GM18858 (cell line): ENCODE results near the gene KAT7.

Source experiments
- ATAC-seq: cut with Tn5 transposase; IDR thresholded peaks from one replicate; pipeline ENCODE4 v1.9.1; 2021; ENCODE audit not compliant: unreplicated experiment

KAT7 gene

DNA sequence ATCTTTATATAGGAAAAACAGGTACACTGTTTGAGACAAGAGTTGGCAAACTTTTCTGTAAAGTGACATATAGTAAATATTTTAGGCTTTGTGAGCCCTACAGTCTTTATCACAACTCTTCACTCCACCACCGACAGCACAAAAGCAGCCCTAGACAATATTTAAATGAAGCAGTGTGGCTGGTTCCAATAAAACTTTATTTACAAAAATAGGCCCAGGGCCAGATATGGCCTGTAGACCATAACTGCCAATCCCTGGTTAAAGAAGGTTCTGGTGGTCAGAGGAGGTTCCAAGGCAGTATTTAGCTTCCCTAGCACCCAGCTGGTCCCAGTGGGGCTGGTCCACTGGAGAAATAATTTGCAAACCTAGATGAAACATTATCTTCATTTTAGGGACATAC, 28.2 kb upstream of the KAT7 start:
- no peak for ATAC-seq

DNA sequence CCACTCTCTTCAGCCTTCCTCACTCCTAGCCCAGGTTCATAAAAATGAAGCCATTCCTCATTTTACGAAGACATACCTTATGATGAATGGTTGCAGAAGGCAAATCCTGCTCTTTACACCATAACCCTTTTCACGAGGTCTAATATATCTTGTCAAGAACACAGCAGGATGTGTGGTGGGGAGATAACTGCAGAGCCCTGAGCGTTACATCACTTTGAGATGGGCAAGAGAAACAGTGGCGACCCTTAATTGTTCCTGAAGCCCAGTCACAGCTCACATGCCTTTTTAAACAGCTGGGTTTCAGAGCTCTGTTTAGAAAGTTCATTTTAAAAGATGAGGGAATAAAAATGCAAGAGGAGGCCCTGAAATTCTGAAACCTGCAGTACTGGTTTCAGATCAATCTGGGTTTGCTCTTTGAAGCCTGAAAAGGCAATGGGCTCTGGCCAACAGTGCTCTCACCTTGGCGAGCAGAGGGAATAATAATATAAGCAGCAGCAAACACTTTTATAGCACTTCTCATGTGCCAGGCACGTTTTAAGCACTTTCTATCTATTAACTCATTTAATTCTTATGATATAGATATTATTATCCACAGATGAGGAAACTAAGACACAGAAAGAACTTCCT, 27.4 kb upstream of the KAT7 start:
- ATAC-seq = no peak

DNA sequence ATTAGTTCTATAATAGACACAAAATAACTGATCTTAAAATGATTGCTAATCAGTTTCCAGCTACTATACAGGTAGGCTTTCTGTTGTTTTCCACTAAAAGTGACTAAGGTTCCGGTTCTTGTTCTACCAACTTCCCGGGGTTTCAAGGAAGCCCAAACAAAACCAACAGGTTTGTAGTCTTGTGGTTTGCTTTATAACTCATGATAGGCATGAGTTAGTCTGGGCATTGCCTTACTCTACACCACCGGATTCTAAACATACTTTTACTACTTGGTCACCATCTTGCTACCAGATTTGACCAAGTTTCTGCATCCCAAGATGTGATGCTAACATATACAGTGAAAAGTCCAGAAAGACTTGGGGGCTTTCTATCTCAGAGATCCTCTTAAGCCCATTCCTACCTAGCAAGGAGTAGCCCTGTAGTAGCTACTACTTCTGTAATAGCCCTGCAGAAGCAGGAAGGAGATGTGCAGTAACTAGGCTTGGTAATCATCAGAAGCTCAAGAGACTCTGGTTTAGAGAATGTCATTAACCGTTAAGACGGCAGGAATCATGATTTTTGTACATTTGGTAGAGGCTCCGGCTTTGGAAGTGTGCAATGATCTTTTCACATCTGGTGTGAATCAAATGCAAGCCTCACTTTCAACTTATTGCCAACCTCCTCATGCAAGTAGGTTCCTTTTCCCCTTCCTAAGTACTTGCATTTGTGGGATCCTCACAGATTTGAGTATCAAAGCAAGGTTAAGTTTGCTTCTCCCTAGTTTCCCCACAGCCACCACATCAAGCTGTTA, 26.1 kb upstream of the KAT7 start:
- no peak for ATAC-seq

DNA sequence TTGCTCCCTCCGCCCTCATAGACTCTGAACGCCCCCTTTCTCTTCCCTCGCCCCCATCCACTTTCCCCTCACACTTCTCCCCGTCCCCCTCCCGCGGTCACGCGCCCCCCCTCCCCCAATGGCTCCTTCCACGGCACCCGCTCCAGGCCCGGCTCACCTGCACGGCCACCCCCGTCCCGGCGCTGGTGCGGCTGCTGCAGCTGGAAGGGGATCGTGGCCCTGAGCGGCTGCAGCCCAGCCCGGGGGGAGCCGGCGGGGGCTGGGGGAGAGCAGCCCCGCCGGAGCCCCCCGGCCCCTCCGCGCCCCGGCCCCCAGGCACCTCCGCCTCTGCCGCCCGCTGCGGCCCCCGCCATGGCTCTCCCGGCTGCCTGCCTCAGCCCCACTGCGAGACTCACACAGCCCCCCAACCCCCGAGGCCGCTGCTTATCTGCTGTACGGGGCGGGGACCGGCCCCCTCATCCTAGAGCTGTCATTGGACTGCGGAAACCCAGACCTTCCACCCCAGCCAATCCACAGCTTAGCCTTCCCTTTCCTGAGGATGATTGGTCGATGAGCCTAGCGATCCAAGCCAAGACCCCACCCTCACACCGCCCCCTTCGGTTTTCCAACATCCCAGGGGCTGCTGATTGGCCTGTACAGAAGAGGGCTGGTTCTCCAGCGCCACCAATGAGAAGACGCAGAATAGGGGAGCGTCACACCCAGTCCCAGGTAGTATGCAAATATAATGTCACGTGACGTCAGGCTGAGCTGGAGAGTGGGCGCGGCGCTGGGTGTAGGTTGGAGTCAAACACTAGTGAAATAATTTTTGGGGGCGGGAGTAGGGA, 24.5 kb upstream of the KAT7 start, which contains the start of gene FAM117A:
Gene FAM117A, minus strand, starts transcription at position 397 of the 824 bp plus-strand sequence. Its CDS starts 44 bp downstream, at position 353.
- ATAC-seq = peak; percentile 95

DNA sequence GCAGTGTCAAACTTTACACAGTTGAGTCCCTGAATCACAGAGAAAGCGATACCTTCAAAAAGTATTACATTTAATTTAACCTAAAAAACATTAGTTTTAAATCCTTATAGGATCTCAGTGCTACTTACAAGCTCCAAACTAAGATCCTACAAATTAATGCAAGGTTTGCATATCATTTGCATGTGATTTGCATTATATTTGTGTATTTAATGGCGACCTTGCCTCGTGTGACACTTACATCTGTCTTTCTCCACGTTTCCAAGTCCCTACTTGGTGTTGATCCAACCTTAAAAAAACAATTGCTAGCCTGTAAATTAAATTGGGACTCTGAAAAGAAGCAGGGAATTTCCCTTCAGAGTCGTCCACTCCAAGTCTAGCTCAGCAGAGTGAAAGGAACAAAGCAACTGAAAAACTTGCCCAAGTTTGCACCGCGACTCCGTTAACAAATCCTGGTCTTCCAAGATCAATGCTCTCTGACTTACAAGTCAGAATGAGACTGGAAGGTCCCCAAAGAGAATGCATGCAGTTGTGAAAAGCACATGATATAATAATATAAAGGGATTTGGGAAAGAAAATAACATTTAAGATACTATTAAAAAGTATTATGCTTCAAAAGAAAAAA, 23.8 kb upstream of the KAT7 start:
- no peak for ATAC-seq

DNA sequence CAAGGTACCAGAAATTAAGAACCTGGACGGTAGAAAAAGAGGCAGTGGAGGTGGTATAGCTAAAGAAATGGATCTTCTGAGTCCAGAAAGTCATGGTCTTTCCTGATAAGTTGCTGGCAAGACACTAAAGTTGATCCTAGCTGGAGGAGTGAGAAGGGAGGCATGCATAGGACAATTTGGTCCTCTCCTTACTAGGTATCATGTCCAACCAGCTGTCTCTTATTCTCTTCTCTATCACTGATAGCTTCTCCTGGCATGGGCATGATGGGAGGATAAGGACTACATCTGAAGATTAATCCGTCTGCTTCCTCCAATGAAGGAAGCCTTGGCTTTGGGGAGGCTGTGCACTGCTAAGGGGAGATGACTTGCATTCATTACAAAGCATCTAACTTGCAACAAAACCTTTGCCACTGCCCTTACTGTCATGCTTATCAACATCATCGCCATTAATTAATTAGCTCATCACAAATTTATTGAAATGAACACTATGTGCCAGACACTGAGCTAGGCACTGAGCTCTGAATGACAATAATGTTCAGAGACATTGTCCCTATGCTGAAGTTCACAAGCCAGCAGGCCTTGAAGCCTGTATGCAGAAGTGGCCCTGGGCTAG, 21.5 kb upstream of the KAT7 start:
- ATAC-seq = no peak

DNA sequence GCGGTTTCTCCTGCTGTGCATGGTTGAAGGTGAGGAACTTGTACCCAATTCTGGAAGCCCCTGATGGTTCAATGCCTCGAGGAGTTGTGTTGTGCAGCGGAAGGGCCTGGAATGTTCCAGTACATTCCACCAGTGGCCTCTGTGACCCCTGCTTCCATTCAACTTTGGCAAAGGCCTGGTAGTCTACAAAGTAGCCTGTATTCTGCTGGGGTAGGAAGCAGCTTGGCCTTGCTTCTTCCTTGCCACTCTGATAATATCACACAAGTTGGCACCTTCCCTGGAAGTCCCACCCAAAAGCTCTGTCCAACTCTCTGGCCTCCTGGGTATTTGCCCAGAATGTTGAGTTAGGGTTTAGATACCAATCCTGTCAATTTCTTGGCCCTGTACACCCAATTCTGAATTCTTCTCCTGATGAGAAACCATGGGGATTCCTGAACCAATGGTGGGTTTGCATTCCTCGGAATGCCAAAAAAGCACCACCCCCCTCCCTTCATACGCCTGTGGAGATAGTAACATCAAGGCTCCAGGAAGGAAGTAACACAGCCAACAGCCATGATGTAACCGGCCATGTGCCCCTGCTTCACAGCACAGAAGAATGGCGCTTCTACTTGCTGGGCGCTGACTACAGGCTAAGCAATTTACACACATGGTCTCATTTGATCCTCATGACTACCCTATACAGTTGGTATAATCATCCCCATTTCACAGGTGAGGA, 12.8 kb upstream of the KAT7 start:
- ATAC-seq = no peak

DNA sequence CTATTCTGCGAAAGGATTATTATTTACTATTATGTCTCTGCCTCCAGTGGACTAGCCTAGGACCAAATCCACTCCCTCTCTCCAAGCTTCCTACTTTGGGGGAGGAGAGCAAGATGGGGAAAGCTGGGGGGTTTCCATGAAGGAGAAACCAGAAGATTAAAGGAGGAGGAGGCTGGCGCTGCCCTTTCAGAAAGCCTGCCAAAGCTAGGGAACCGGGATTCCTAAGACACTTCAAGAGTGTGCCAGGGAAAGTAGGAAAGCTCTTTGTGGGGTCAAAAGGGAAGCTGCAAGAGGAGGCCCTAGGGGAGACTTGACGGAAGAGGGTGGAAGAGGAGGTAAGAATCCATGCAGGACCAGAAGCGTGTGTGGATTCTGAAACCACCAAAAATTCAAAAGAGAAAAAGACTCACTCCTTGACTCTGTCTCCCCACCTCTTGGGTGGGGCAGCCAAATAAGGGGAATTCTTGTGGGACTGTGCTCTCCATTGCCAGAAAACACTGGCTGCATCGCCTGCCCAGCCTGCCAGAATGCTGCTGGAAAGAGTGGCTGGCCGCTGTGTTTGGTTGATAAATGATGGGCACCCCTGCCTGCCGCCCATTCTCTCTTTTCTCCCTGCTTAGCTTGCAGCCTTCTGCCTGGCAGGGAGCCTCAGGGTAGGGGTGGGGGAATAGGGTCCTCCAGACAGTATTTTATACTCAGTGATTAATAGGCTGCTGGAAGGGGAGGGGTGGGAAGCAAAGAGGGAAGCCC, 11.8 kb upstream of the KAT7 start:
- ATAC-seq = no peak

DNA sequence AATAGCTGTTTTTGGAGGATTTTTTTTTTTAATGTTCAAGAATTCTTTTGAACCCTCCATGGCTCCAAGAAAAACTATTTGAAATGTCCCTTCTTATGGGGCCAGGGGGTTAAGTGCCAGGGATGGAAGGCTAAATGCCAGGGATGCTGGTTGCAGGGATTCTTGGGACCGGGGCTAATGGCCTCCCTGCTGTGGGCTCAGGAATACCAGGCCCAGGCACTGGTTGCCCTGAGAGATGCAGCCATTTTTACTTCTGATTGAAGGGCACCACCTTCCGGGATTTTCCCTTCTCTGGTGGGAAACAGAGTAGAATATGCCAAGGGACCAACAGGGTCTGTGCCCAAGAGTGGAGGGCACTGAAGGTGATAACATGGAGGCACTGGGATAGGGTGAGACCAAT, 10.9 kb upstream of the KAT7 start:
- no peak for ATAC-seq

DNA sequence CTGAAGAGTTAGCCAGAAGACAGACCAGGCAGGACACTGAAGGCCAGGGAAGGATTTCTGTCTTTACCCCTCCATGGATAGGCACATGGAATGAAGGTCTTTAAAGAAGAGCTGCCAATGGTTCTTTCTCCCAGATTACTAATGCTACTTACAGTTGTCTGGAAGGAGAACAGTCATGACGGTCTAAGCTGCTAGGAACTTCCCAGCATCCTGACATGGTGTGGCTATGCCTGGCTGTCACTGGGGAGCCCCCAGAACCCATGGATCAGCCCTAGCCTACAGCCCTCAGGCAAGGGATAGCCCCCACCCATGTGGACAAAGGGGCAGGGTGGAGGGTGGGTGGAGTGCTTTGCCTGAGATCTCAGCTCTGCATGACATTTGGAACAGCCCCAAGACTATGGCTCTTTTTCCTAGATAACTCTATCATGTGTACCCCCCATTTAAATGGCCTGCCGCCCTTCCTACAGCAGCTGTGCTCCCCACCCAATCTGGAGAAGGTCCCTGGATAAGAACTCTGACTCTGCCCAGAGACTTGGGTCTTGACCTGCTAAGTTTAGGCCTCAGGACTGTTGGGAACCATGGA, 9.2 kb upstream of the KAT7 start:
- no peak for ATAC-seq

DNA sequence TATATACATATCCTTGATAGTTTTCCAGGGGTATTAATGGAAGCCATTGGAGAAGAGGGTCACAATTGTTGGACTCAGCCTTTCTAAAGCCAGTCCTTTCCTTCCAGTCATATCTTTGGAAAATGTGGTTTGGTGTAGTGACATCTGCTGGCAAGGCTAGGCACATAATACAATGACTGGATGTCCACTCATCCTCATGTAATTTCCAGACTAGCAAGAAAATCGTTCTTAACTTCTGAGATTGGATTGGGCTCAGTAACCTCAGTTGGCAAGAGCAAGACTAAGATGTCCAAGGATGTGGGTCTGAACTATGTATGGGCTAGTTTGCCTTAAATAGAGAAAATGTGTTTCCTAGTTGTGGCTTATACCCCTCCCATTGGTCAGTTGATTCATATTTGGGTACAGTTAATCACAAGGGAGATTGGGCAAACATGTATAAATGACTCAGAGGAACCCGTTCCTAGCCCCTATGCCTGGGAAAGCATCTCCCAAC, 8.7 kb upstream of the KAT7 start:
- ATAC-seq = no peak

DNA sequence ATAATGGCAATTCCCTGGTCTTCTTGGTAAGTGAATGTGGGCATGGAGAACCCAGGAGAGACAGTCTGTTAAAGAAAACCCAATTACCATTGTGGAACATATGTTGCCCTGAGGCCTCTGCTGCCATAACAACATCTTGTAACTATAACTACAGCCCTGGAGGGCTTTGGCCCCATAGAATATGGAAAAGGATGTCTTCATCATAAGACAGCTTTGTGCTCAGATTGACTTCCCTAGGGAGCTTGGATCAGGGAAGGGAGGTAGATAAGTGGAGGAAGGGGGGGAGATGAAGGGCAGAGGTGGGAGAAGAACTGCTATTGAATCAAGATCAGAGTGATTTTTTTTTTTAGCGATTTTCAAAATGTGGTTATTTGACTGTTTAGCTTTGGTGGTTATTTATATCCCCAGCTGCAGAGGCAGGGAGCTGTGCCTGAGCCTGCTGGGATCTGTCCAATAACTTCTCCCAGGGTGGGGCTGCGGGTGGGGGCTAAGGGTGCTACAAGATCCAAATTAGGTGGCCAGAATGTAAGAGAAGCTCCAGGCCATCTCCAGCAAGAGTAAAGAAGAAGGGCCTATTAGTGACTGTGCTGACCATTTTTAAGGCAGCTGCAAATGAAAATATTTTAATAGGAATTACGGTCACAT, 5.3 kb upstream of the KAT7 start:
- ATAC-seq = no peak

DNA sequence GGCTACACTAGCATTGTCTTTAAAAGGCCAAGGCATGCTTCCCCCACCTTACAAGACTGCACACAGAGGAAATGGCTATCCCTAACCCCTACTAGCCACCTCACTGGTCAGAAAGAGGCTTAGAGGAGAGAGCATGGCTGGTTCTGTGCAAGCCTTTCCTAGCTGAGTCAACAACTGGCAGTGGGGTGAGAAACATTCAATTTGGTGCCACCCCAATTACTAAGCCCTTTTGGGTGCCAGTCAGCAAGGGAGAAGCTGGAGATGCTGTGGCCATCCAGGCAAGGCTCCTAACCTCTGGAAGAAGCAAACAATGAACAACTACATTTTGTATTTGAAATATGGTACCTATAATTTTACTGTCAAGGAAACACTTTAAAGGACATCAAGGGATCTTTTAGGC, 4.7 kb upstream of the KAT7 start:
- no peak for ATAC-seq

DNA sequence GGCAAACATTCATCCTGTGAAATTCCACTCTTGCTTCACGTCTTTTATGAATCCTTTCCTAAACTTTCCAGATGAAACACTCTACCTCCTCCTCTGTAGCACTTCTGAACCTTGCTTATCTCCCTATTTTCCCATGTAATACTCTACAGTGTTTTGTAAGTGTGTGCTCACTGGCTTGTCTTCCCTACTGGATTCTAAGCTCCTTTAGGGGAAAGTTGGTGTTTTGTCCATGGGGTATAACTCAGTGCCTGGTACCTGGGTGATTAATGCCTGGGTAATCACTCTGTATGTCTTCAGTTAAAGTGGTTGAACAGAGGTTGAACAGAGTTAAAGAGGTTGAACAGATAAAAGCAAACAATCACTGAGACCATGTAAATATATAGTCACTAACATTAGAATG, 3.8 kb upstream of the KAT7 start:
- ATAC-seq = no peak

DNA sequence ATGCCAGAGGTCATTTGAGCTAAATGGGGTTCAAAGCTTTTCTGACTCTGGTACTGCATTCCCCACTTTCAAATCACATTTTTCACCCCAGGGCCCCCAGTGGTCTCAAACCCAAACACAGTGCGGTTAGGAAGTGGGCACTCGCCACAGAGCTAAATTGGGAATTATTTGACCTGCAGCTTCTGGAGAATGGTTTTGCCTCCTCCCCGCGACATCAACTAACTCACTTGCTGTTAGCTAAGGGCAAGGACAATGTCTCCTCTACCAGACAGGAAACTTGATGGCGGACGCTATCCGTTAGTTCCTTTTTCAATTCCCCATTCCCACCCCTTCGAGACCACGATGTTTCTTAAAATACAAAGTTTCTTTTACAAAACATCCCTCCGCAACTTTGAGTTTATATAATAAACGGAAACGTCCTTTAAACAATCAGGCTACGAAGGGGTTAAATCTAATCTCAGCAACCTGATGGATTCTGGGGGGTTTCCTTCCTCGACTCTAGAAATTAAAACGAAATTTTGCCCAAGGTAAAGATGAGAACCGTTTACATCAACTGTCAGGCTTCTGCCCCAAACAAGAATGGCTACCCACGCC, 500 bp upstream of the KAT7 start:
- ATAC-seq = no peak

DNA sequence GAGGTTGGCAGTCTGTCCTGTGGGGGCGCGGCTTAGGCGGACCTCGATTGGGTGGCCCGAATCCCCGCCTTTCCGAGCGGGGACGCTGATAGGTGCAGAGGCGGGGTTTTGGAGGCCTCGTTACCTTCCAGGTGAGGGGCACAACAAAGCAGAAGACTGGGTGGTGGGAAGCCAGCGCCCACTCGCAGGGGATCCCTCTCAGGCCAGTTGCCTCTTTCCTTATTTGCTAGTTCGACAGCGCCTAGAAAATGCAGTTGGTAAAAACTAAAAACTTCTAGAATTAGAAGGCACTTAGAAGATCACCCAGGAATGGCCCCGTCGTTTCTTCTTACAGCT, 730 bp downstream of the KAT7 start:
- ATAC-seq = no peak

DNA sequence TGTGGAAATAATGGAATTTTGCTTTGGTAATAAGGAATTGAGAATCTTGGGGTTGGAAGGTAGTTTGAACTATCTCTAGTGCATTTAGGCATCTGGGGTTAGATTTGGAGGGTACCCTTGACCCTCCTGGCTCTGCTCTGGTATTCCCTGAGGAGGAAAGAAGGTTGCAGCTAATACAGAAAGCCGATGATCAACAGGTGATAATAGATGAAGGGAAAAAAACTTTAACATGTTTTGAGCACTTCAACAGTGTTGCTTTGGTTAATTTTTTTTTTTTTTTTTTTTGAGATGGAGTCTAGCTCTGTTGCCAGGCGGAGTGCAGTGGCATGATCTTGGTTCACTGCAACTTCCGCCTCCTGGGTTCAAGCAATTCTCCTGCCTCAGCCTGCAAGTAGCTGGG, 4.8 kb downstream of the KAT7 start:
- no peak for ATAC-seq

DNA sequence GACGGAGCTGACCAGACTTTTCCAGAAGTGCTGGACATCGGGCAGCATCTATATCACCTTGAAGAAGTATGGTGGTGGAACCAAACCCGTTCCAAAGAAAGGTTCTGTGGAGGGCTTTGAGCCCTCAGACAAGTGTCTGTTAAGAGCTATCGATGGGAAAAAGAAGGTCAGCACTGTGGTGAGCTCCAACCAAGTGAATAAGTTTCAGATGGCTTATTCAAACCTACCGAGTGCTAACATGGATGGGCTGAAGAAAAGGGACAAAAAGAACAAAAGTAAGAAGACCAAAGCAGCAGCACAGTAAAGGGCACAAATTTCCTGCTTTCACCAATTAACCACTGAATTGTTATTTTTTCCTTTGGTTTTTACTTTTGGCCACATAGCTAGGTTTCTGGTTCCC, 6.9 kb downstream of the KAT7 start:
- no peak for ATAC-seq
